ENCODE data around the gene SPG11. TPM values are rescaled to one million over a fixed set of nuclear protein-coding genes. Genes with fewer than 3 reads are reported as not detected.

SPG11 gene
- total and polyA plus RNA-seq, 2 of the 13 experiments (the other 11 are each of a cell fraction or from before 2014, with no cell fraction given), result 31.5 to 40.7 TPM

DNA sequence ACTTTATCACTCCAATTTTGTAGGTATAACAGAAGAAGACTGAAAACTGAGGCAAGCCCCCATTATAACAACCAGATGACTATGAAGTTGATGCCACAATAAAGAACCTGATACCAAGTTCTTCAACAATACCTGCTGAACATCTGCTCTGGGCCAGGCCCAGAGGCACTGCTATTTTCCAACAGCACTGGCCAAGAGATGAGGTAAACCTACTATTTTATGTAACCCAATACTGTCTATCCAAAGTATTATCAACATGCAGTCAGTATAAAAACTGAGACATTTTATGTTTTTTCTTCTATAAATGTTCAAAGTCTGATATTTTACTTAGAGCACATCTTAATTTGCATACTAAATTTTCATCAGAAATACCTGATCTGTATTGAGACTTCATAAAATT lies 6.1 kb downstream of the SPG11 start:
- no peak for DNase-seq (ENCODE audit: low spot score)
- H3K36me3 ChIP-seq (replicated peaks in 1 of 2; ENCODE audit: control insufficient read depth in 1 of 2, insufficient read depth in 2 of 2, low read length in 2 of 2), result peaks cover 2 to 24% of the 10 kb centered on the region in 2 experiments; a peak in 3 of 5 replicates
- no peak overlapping the region for H2AFZ ChIP-seq (ENCODE audit: low read length)
- in situ Hi-C loops (cut with HindIII; ENCODE audit: extremely low pct_ligation_motif_present, low pct_unique_long_range_greater_than_20kb) (no loop called here), intact Hi-C loops (cut with micrococcal nuclease; ENCODE audit: unreplicated experiment) (no loop called here)
- TF ChIP-seq ZNF260 (CRISPR knock-in tag; IDR thresholded peaks at IDR 0.05; ENCODE audit: borderline replicate concordance, low read depth), result no peak
- TF ChIP-seq, protein P1, sequence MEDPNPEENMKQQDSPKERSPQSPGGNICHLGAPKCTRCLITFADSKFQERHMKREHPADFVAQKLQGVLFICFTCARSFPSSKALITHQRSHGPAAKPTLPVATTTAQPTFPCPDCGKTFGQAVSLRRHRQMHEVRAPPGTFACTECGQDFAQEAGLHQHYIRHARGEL (CRISPR knock-in tag; IDR thresholded peaks at IDR 0.05), result no peak
- H3K4me3 ChIP-seq (replicated peaks in 1 of 3; ENCODE audit: insufficient read depth in 1 of 3, low read depth in 2 of 3, low read length in 3 of 3), result no peak overlapping the region
- no peak overlapping the region for H3K4me2 ChIP-seq (ENCODE audit: low read depth, low read length)
- ChIA-PET POLR2A (no interaction called here), CTCF (ENCODE audit: low intra/inter-chr PET ratio, low total read pairs) (no interaction called here)
- H4K20me1 ChIP-seq (ENCODE audit: insufficient read depth, low read length), result no peaks in the 10 kb centered on the region
- no peak for ATAC-seq
- BruUV-seq (replicated peaks), result no TSS peak
- H3K4me1 ChIP-seq (ENCODE audit: insufficient read depth, low read length), result peaks cover 5% of the 10 kb centered on the region; the same call in 1 of the 2 replicates
- no peaks in the 10 kb centered on the region for H3K9me3 ChIP-seq (ENCODE audit: low read length)
- no peak overlapping the region for H3K9ac ChIP-seq (ENCODE audit: insufficient read depth, low read depth, low read length)
- H3K79me2 ChIP-seq (ENCODE audit: insufficient read depth, low read length), result peaks cover 11% of the 10 kb centered on the region
- no peak overlapping the region for H3K27ac ChIP-seq (ENCODE audit: extremely low read length, insufficient read depth, low read length)
- FAIRE-seq, result no peak
- no peaks in the 10 kb centered on the region for H3K27me3 ChIP-seq (ENCODE audit: control insufficient read depth in 1 of 2, insufficient read depth in 2 of 2, low read length in 2 of 2)

DNA sequence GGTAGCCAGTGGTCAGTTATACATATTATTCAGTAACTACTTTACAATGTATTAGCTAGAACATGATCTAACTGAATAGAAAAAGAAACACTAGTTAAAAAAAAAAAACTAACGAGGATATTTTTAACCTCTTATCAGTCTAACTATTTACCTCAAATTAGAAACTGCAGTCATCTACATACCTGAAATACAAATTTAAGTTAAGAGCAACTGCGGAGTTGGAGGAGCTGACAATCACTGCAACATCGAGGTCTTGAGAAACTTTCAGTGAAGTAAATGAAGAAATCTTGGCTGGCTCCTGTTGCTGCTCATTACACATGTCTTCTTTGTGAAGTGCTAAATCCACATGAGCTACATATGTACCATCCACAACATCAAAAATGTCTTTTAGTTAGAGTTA lies 6.5 kb downstream of the SPG11 start:
- BruUV-seq (replicated peaks), result no TSS peak
- intact Hi-C loops (cut with micrococcal nuclease; ENCODE audit: unreplicated experiment), result no loop called here
- H2AFZ ChIP-seq (ENCODE audit: low read length), result no peak overlapping the region
- peaks cover 2 to 29% of the 10 kb centered on the region in 2 experiments; a peak in 3 of 5 replicates for H3K36me3 ChIP-seq (replicated peaks in 1 of 2; ENCODE audit: control insufficient read depth in 1 of 2, insufficient read depth in 2 of 2, low read length in 2 of 2)
- no peak overlapping the region for H3K9ac ChIP-seq (ENCODE audit: insufficient read depth, low read depth, low read length)
- FAIRE-seq (no peak), ATAC-seq (no peak), DNase-seq (ENCODE audit: low spot score) (no peak)
- peaks cover 6% of the 10 kb centered on the region for H3K79me2 ChIP-seq (ENCODE audit: insufficient read depth, low read length)
- no peaks in the 10 kb centered on the region for H3K9me3 ChIP-seq (ENCODE audit: low read length)
- H3K27ac ChIP-seq (ENCODE audit: extremely low read length, insufficient read depth, low read length), result no peak overlapping the region
- H3K27me3 ChIP-seq (ENCODE audit: control insufficient read depth in 1 of 2, insufficient read depth in 2 of 2, low read length in 2 of 2), result no peaks in the 10 kb centered on the region
- no peak overlapping the region for H3K4me2 ChIP-seq (ENCODE audit: low read depth, low read length)
- H3K4me3 ChIP-seq (replicated peaks in 1 of 3; ENCODE audit: insufficient read depth in 1 of 3, low read depth in 2 of 3, low read length in 3 of 3), result no peak overlapping the region
- POLR2A ChIA-PET, result no interaction called here
- H3K4me1 ChIP-seq (ENCODE audit: insufficient read depth, low read length), result peaks cover 5% of the 10 kb centered on the region; the same call in 1 of the 2 replicates
- 90% methylated on average over 3 of the region's 3 CpGs for WGBS (ENCODE audit: low lambda C conversion rate)
- in situ Hi-C loops (cut with HindIII; ENCODE audit: extremely low pct_ligation_motif_present, low pct_unique_long_range_greater_than_20kb), result no loop called here
- CTCF ChIA-PET (ENCODE audit: low intra/inter-chr PET ratio, low total read pairs), result no interaction called here
- H4K20me1 ChIP-seq (ENCODE audit: insufficient read depth, low read length), result no peaks in the 10 kb centered on the region
- no peak for TF ChIP-seq ZNF292 (CRISPR knock-in tag; IDR thresholded peaks at IDR 0.05; ENCODE audit: borderline replicate concordance, low read depth)
- TF ChIP-seq, protein P2, sequence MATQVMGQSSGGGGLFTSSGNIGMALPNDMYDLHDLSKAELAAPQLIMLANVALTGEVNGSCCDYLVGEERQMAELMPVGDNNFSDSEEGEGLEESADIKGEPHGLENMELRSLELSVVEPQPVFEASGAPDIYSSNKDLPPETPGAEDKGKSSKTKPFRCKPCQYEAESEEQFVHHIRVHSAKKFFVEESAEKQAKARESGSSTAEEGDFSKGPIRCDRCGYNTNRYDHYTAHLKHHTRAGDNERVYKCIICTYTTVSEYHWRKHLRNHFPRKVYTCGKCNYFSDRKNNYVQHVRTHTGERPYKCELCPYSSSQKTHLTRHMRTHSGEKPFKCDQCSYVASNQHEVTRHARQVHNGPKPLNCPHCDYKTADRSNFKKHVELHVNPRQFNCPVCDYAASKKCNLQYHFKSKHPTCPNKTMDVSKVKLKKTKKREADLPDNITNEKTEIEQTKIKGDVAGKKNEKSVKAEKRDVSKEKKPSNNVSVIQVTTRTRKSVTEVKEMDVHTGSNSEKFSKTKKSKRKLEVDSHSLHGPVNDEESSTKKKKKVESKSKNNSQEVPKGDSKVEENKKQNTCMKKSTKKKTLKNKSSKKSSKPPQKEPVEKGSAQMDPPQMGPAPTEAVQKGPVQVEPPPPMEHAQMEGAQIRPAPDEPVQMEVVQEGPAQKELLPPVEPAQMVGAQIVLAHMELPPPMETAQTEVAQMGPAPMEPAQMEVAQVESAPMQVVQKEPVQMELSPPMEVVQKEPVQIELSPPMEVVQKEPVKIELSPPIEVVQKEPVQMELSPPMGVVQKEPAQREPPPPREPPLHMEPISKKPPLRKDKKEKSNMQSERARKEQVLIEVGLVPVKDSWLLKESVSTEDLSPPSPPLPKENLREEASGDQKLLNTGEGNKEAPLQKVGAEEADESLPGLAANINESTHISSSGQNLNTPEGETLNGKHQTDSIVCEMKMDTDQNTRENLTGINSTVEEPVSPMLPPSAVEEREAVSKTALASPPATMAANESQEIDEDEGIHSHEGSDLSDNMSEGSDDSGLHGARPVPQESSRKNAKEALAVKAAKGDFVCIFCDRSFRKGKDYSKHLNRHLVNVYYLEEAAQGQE (IDR thresholded peaks at IDR 0.05; ENCODE audit: borderline replicate concordance in 1 of 2, low read depth in 1 of 2, low read length in 2 of 2), result no peak
- no peak for TF ChIP-seq ZSCAN22 (CRISPR knock-in tag; IDR thresholded peaks at IDR 0.05)
- no peak for TF ChIP-seq MIER3 (CRISPR knock-in tag; IDR thresholded peaks at IDR 0.05; ENCODE audit: borderline replicate concordance)
- no peak for TF ChIP-seq ZNF333 (CRISPR knock-in tag; IDR thresholded peaks at IDR 0.05; ENCODE audit: borderline replicate concordance)
- TF ChIP-seq, protein P3, sequence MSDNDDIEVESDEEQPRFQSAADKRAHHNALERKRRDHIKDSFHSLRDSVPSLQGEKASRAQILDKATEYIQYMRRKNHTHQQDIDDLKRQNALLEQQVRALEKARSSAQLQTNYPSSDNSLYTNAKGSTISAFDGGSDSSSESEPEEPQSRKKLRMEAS (IDR thresholded peaks at IDR 0.05), result no peak
- TF ChIP-seq, protein P4, sequence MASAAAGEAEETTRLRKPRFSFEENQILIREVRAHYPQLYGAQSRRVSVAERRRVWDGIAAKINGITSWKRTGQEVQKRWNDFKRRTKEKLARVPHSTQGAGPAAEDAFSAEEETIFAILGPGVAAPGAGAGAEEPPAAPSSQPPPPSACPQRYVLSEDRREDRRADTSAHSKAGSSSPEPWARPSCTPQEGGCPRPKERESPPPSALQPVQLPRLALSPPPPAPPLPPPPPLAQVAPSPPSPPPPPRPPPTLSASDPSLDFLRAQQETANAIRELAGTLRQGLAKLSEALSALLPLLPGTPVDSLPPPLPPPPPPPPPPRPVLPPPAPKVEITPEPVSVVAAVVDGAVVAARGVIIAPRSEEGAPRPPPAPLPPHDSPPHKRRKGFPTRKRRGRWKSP (CRISPR knock-in tag; IDR thresholded peaks at IDR 0.05), result no peak
- TF ChIP-seq JDP2 (CRISPR knock-in tag; IDR thresholded peaks at IDR 0.05; ENCODE audit: borderline replicate concordance), result no peak
- no peak for TF ChIP-seq AGO2 (optimal IDR thresholded peaks at IDR 0.05; ENCODE audit: low read depth, low read length)
- TF ChIP-seq, protein P5, sequence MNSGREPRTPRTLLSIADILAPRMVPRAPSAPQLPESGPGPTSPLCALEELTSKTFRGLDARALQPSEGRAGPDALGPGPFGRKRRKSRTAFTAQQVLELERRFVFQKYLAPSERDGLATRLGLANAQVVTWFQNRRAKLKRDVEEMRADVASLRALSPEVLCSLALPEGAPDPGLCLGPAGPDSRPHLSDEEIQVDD (CRISPR knock-in tag; IDR thresholded peaks at IDR 0.05; ENCODE audit: borderline replicate concordance), result no peak
- TF ChIP-seq PHF20 (CRISPR knock-in tag; IDR thresholded peaks at IDR 0.05), result no peak
